GM23338 (cell line): ENCODE measurements around the gene ABCA5.

Source experiments
- POLR2AphosphoS5 ChIP-seq: IDR thresholded peaks from 2 replicates; pipeline ENCODE4 v1.6.1; 2016; ENCODE audit warnings: antibody characterized with exemption, low read depth
- TF ChIP-seq, protein P1 (sequence below), 2 experiments: fragments of 200-600 bp in 1 of 2; sonication (generic) in 1 of 2; conservative IDR thresholded peaks; 2 replicates each; pipeline versions ENCODE4 v1.5.1 to v1.6.1; 2016 to 2017; ENCODE audit warnings: antibody characterized with exemption in 2 of 2, low read depth in 2 of 2, mild to moderate bottlenecking in 2 of 2, moderate library complexity in 1 of 2

DNA sequence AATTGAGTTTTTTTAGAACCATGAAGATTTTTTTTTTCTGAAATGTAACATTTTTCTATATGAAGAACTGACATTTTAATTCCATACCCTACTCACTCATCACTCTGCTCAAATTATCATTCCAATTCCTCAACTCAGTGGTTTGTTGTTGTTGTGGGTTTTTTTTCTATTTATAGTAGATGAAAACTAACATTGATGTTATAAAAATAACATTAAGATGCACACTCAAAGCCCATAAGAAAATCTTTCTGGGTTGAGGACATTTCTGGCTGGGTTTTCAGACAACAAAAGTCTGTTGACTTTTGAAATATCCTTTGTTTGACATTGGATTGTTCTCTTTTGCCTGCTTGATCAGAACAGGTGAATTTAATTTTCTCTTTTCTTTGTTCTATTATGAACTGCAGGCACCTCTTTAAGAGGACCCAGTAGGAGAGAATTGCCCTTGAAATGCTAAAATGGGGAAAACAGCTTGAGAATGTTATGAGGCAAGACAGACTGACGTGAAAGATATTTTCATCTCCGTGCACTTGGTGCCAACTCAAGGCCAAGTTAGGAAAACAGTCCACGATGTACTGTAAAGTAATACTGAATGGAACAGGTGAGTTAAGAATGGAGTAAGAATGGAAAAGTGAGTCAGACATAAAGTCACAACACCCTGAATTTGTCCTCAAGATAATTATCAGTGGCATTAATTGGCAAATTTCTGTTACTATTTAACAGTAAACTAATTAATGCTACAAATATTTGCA lies 16.1 kb upstream of the ABCA5 start:
- TF ChIP-seq, protein P1, sequence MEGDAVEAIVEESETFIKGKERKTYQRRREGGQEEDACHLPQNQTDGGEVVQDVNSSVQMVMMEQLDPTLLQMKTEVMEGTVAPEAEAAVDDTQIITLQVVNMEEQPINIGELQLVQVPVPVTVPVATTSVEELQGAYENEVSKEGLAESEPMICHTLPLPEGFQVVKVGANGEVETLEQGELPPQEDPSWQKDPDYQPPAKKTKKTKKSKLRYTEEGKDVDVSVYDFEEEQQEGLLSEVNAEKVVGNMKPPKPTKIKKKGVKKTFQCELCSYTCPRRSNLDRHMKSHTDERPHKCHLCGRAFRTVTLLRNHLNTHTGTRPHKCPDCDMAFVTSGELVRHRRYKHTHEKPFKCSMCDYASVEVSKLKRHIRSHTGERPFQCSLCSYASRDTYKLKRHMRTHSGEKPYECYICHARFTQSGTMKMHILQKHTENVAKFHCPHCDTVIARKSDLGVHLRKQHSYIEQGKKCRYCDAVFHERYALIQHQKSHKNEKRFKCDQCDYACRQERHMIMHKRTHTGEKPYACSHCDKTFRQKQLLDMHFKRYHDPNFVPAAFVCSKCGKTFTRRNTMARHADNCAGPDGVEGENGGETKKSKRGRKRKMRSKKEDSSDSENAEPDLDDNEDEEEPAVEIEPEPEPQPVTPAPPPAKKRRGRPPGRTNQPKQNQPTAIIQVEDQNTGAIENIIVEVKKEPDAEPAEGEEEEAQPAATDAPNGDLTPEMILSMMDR (conservative IDR thresholded peaks at IDR 0.05; ENCODE audit: low read depth in 2 of 2) = no peak
- no peak for TF ChIP-seq POLR2AphosphoS5
